Hematopoietic multipotent progenitor cell treated with erythropoietin and hydrocortisone succinate and interleukin-3 and kit ligand, for 17 days (in vitro differentiated cells): Measurements from ENCODE around the gene JPT1.
"Not testable (repeated sequence)": the region's sequence is repeated elsewhere in the genome, so short reads cannot be mapped to it uniquely, and the experiment has no call there.

Source experiments
- DNase-seq: peaks from one replicate; pipeline ENCODE4 v3.0.0-alpha.2; 2015; ENCODE audit warnings: low spot score

The JPT1 gene, protein sequence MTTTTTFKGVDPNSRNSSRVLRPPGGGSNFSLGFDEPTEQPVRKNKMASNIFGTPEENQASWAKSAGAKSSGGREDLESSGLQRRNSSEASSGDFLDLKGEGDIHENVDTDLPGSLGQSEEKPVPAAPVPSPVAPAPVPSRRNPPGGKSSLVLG

DNA sequence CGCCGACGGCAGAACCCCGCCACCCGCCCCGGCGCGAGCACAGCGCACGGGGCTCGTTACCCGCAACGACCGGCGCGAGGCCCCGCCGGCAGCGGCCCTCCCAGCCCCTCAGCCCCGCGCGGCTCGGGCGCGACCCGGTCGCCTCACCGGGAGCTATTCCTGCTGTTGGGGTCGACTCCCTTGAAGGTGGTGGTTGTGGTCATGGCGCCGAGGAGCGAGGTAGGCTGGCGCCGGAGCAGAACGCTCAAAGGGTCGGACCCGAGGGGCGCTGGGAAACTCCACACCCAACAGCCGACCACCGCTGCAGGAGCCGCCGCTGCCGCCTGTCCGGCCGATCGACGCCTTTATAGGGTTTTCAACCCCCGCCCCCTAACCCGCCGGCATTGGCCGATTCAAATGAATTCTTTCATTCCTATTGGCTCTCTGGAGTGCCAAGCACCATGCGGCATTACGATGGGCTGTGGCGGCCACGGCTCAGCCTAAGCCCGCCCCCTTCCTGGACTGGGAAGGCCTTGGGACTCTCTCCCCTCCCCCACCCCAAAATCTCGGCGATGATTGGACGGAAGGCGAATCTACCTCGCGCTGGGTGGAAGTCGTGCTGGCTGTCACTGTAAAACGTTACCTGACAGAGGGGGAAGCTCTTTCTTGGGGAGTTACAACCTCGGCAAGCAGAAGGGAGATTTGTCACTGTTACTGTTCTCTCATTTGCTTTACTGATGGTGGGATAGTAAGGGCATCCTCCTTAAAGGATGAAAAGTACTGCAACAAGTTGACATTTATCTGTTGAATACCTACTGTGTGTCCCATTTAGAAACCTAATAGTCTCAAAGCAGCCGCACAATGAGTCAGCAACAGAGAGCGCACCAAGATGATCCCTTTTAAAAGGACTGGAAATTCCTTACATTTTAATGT, at the start of gene JPT1:
TSS of gene JPT1 (minus strand) at position 318 of the 912 bp plus-strand sequence. CDS start at position 203, 115 bp downstream.
- peak; percentile 97 for DNase-seq

DNA sequence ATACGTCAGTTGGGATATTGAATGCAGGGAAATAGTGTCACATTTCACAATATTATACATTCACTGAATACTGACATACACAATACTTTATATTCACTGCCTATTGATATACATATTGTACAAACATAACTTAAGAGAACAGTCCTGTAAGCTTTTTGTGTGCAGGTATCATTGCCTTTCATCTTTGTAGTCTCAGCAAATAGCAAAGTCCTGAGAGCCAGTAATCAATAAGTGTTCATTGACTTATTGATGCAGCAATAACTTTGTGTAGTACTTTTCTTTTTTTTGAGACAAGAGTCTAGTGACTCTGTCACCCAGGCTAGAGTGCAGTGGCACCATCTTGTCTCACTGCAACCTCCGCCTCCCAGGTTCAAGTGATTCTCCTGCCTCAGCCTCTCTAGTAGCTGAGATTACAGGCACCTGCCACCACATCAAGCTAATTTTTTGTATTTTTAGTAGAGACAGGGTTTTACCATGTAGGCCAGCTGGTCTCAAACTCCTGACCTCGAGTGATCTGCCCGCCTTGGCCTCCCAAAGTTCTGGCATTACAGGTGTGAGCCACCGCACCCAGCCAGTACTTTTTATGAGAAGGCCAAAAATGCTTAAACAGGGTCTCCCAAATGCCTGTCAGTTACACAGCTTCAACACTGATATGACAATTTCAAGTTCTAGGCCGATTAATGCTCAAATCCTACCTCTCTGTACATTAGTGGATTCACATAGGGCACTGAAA, 45.7 kb upstream of the JPT1 start:
- DNase-seq, result no peak

- DNase-seq, result no peak
These were observed 40.6 kb upstream of the JPT1 start for GRCh38 chr17:75194879-75195278.

DNA sequence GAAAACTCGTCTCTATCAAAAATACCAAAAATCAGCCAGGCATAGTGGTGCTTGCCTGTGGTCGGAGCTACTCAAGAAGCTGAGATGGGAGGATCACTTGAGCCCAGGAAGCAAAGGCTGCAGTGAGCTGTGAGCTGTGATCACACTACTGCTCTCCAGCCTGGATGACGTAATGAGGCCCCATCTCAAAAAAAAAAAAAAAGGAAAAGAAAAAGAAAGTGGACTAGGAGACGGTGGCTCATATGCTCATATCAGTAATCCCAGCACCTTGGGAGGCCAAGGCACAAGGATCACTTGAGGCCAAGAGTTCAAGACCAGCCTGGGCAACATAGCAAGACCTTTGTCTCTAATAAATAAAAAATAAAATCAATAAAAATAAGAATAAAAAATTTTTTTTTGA, 37.3 kb upstream of the JPT1 start:
- no peak for DNase-seq

DNA sequence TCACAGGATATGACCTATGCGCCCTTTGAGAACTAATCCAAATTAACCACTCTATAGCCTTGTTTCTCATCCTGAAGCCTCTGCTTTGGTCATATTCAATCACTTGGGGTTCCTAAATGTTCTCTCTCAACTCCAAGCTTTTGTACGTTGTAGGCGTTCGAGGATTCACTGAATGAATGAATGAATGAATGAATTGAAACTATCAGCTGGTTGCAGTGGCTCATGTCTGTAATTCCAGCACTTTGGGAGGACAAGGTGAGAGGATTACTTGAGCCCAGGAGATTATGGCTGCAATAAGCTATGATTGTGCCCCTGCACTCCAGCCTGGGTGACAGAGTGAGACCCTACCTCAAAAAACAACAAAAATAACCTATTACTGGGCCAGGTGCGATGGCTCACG, 34.3 kb upstream of the JPT1 start:
- DNase-seq, result no peak

DNA sequence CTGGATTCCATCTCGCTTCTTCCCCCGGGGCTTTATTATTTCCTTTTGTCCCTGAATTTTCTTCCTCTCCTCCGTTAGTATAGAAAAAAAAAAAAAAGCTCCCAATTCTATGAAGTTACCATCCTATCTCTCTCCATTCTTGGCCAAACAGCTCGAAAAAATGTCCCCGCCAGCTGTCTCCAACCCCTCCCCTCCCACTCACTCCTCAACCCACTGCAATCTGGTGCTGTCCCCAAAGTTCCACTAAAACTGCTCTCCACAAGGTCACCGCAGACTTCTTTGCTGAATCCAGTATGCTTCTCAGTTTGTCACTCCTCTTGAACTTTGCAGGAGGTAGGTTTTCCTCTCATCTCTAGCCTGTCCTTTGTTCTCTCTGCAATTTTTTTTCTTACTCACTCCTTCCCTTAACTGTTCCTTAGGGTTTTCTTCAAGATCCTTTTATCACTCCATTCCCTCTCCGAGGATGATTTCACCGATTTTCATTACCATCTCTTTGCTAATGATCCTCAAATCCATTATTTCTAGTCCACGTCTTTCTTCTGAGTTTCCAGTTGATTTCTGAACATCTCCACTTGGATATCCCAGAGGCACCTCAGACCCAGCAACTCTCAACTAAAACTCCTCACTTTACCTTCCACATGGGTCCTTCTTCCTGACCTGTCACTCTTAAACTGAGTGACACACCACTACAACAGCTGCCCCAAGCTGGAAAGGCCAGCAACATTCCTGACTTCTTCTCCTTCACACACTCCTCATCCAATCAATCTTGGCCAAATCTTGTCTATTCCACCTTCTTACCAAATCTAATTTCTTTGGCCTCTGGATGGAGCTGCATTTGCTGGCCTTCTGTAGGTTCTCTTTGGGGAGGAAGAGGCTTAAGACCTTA, 29.9 kb upstream of the JPT1 start:
- no peak for DNase-seq

- peak; percentile 92 for DNase-seq
These were observed 28.5 kb upstream of the JPT1 start, which contains the start of gene SUMO2 for GRCh38 chr17:75182569-75183436. SUMO2 (minus strand) TSS chr17:75182959; CDS start chr17:75182834, 125 bp downstream.

DNA sequence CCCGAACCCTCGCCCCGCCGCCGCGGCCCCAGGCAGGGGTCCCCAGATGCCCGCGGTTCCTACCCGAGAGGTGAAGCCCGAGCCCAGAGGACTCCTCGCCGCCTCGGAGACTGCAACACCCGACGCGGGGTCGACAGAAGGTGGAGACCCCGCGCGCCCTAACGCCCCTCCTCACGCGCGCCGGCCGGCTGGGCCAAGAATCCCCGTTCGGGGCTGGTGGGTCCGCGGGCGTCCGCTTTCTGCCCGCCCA, 27.9 kb upstream of the JPT1 start:
- DNase-seq, result no peak

DNA sequence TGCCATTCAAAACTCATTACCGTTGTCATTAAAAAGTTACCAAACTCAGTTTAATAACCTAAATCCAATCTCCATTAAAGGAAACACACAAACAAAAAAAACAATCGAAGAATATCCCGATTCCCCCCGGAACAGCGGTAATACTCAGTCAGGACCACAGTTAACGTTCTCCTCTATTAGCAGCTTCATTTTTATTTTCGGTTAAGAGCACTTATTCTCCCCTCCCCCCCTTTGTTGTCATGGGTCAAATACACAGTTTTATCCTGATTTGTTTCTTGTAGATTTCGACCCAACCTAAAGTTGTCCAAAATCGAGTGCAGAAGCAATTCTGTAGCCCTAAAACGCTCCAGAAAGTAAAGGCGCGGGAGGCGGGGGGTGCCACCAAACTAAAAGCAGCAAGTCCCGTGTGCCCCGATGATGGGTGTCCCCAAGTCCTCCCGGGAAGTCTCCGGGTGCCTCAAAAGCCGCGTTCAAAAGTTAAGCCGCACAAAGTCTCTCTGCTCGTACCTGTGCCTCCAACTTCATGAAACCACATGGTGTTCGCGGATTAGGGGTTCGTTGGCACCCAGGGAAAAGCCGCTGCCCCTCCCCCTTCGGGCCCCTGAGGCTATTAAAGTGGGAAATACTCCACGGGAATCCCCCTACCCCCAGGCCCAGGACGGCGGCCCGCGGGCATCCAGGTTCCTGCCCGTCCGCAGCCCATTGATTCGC, 27.5 kb upstream of the JPT1 start:
- DNase-seq, result peak; percentile 47

GRCh38 chr17:75181110-75181509, 26.8 kb upstream of the JPT1 start:
- DNase-seq, result peak; percentile 19

DNA sequence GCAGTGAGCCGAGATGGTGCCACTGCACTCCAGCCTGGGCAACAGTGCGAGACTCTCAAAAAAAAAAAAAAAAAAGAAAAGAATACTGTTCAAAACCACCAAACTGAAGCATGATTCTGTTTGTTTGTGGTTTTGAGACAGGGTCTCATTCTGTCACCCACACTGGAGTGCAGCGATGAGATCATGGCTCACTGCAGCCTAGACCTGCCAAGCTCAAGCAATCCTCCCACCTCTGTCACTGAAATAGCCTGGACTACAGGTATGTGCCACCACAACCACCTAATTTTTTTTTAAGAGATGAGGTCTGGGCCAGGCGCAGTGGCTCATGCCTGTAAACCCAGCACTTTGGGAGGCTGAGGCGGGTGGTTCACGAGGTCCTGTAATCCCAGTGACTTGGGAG, 24.1 kb upstream of the JPT1 start:
- DNase-seq, result no peak

DNA sequence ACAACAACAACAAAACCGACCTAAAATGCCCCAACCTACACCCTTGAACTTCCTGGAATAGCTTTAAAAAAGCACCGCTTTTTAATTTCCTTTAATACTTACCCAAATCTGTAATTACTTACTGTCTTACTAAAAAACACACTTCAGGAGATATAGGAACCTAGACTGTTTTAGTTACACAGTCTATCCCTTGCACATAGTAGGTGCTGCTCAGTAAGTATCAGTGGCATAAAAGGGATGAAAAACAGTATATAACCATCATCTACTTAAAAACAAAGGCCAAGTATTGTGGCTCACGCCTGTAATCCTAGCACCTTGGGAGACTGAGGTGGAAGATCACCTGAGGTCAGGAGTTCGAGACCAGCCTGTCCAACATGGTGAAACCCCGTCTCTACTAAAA, 22.3 kb upstream of the JPT1 start:
- no peak for DNase-seq

- no peak for DNase-seq
These were observed 20.7 kb upstream of the JPT1 start for GRCh38 chr17:75174996-75175395.

DNA sequence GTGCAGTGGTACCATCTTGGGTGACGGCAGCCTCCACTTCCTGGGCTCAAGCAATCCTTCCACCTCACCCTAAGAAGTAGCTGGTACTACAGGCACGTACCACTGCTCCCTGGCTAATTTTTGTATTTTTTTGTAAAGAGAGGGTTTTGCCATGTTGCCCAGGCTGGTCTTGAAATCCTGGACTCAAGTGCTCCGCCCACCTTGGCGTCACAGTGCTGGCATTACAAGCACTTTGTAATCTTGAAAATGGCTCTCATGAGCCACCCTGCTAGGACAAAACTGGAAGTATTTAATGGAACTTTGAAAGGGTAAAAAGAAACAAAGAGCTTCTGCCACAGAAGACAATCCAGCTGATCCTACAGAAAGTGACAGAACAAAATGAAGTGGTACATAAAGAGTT, 19.2 kb upstream of the JPT1 start:
- DNase-seq, result peak; percentile 27

DNA sequence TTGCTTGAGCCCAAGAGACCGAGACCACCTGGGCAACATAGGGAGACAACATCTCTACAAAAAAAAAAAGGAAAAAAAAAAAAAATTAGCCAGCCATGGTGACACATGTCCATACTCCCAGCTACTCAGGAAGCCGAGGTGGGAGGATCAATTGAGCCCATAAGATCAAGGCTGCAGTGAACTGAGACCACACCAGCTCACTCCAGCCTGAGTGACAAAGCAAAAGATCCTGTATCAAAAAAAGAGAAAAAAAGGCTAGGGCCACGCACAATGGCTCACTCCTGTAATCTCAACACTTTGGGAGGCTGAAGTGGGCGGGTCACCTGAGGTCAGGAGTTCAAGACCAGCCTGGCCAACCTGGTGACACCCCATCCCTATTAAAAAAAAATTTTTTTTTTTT, 14.7 kb upstream of the JPT1 start:
- no peak for DNase-seq

DNA sequence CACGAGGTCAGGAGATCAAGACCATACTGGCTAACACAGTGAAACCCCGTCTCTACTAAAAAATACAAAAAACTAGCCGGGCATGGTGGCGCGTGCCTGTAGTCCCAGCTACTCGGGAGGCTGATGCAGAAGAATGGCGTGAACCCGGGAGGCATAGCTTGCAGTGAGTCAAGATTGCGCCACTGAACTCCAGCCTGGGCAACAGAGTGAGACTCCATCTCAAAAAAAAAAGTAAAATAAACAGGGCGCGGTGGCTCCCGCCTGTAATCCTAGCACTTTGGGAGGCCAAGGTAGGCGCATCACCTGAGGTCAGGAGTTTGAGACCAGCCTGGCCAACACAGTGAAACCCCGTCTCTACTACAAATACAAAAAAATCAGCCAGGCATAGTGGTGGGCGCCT, 10.3 kb upstream of the JPT1 start:
- not testable (repeated sequence) for DNase-seq

DNA sequence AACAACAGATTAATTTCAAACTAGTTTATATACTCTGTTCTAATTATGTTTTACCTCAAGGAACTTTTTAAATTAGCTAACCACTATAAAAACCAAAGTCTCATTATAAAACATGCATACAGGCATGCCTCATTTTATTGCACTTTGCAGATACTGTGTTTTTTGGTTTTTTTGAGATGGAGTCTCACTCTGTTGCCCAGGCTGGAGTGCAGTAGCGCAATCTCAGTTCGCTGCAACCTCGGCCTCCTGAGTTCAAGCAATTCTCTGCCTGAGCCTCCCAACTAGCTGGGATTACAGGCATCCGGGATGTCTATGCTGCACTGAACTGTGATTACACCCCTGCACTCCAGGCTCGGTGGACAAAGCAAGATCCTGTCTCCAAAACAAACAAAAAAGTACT, 8.8 kb upstream of the JPT1 start:
- DNase-seq, result no peak

DNA sequence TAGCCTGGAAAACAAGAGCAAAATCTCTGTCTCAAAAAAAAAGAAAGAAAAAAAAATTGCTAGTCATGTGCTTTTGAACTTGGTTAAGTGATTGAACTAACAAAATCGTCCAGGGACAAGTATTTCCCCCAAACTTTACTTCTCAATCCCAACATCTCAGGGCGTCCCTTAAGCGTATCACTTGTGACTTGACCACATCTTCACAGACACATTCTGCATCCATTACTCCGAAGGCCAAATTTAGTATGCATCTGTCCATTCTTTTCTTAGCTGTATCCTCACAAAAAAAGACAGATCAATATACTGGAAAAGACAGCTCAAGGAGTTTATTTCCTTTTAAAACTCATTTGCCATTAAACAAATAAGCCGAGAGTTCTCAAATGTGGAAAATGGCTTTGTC, 5.9 kb upstream of the JPT1 start:
- DNase-seq, result no peak

DNA sequence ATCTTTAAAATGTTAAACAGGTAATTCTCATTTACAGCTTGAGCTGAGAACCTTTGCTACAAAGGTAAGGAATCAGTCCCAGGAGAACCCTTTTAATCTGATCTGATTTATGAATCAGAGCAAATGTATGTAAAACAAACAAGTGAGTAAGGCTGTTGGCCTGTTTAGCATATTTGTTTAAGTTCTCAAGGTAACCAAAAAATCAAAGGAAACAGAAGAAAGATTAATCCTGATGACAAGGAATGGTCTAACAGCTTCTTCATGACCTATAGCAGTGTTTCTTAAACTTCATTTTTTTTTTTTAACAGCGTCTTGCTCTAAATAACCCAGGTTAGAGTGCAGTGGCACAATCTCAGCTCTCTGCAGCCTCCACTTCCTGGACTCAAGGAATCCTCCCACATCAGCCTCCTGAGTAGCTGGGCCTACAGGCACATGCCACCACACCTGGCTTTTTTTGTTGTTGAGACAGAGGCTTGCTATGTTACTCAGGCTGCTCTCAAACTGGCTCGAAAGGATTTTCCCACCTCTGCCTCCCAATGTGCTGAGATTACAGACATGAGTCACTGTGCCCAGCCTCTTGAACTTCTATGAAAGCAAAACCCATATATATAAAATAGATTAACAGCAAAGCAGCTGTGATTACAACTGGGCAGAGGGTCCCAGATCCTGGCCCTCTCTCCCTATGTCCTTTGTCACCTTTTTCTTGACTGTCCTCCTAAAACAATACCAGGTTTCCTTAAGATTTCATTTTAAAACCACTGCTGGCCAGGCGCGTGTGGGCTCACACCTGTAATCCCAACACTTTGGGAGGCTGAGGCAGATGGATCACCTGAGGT, 5.1 kb upstream of the JPT1 start:
- no peak for DNase-seq

DNA sequence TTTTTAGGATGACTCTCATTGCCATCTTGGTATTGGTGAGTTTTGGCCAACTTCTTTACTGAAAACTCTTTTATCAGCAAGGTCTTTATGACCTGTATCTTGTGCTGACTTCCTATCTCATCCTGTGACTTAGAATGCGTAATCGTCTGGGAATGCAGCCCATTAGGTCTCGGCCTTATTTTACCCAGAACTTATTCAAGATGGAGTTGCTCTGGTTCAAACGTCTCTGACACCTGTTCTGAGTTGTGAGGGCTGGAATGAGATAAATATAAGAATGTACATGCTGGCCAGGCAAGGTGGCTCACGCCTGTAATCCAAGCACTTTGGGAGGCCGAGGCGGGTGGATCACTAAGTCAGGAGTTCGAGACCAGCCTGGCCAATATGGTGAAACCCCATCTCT, 4.2 kb upstream of the JPT1 start:
- not testable (repeated sequence) for DNase-seq
